ENCODE results near the gene WHAMM. TPM values are rescaled to one million over a fixed set of nuclear protein-coding genes. Genes with fewer than 3 reads are reported as not detected.

WHAMM gene
- total RNA-seq, 2 donors from 2014 or later = 6.0 to 9.2 TPM

GRCh38 chr15:82881747-82882146 lies 72.3 kb downstream of the WHAMM start:
- 63 to 73% methylated on average over 2 of the region's 2 CpGs for WGBS, 2 donors
- intact Hi-C loops (cut with DNase I) = no loop called here
- H3K27me3 ChIP-seq = no peaks in the 10 kb centered on the region

GRCh38 chr15:82882273-82882928 lies 73.0 kb downstream of the WHAMM start:
- H3K9me3 ChIP-seq = no peaks in the 10 kb centered on the region
- H3K27me3 ChIP-seq = no peaks in the 10 kb centered on the region
- H3K36me3 ChIP-seq (replicated peaks in 1 of 2; ENCODE audit: insufficient read depth in 1 of 2, low read depth in 2 of 2) = peaks cover 0 to 3% of the 10 kb centered on the region in 2 donors
- 50 to 54% methylated on average over 4 to 5 of the region's 5 CpGs for WGBS, 2 donors
- H3K4me1 ChIP-seq = peaks cover 18% of the 10 kb centered on the region
- no peak overlapping the region for H3K4me3 ChIP-seq
- ATAC-seq = peak; percentile 48
- intact Hi-C loops (cut with DNase I) = no loop called here
- DNase-seq = no peak
- peak overlapping the region in 3 of 4 donors; percentile 22 to 38 (median 30) for H3K27ac ChIP-seq
- TF ChIP-seq, protein P1, sequence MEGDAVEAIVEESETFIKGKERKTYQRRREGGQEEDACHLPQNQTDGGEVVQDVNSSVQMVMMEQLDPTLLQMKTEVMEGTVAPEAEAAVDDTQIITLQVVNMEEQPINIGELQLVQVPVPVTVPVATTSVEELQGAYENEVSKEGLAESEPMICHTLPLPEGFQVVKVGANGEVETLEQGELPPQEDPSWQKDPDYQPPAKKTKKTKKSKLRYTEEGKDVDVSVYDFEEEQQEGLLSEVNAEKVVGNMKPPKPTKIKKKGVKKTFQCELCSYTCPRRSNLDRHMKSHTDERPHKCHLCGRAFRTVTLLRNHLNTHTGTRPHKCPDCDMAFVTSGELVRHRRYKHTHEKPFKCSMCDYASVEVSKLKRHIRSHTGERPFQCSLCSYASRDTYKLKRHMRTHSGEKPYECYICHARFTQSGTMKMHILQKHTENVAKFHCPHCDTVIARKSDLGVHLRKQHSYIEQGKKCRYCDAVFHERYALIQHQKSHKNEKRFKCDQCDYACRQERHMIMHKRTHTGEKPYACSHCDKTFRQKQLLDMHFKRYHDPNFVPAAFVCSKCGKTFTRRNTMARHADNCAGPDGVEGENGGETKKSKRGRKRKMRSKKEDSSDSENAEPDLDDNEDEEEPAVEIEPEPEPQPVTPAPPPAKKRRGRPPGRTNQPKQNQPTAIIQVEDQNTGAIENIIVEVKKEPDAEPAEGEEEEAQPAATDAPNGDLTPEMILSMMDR (IDR thresholded peaks at IDR 0.05) = no peak
- no peak for TF ChIP-seq POLR2A (IDR thresholded peaks at IDR 0.05)

More at GRCh38 chr15:82881747-82882146, 72.3 kb downstream of the WHAMM start:
- Histone ChIP-seq H3K27ac (peak overlapping the region in 2 of 4 donors; percentile 30 to 38), H3K36me3 (replicated peaks in 1 of 2; ENCODE audit: insufficient read depth in 1 of 2, low read depth in 2 of 2) (peaks cover 0 to 3% of the 10 kb centered on the region in 2 donors), H3K4me1 (peaks cover 24% of the 10 kb centered on the region), H3K9me3 (no peaks in the 10 kb centered on the region), H3K4me3 (no peak overlapping the region)
- TF ChIP-seq POLR2A (IDR thresholded peaks at IDR 0.05) = no peak
- TF ChIP-seq, protein P1 (IDR thresholded peaks at IDR 0.05) = no peak
- peak; percentile 18 for ATAC-seq
- no peak for DNase-seq

Other genes with a start within 250 kb of the WHAMM start
- gene CPEB1, start 162.3 kb upstream of the WHAMM start, total RNA-seq = 1 to 10 TPM in 1 of 2 donors, not detected in 1; 1.0 TPM
- 1 to 10 TPM; 3.9 to 6.6 TPM for gene AP3B2, start 99.8 kb upstream of the WHAMM start, total RNA-seq
- under 1 TPM in 1 of 2 donors, not detected in 1; 0.26 TPM for gene FSD2, start 3.6 kb upstream of the WHAMM start, total RNA-seq
- gene HOMER2, start 143.1 kb downstream of the WHAMM start, total RNA-seq = 100 to 1,000 TPM; 331 to 469 TPM
- gene RAMAC, start 176.6 kb downstream of the WHAMM start, total RNA-seq = 10 to 100 TPM in 1 of 2 donors, 1 to 10 TPM in 1; 9.1 to 12.2 TPM
- 1 to 10 TPM; 9.3 to 9.6 TPM for gene C15orf40, start 202.0 kb downstream of the WHAMM start, total RNA-seq